Esophagus muscularis mucosa (tissue), 4 donors: Measurements from ENCODE around the gene RRH. TPM values are rescaled to one million over a fixed set of nuclear protein-coding genes. Genes with fewer than 3 reads are reported as not detected.

ENCODE experiments used
- DNase-seq: peaks from one replicate; pipeline ENCODE4 v3.0.0-alpha.2; 2017; ENCODE audit errors: extremely low spot score
- H3K27ac ChIP-seq, 4 donors: fragments of 200-600 bp; sonication (generic); replicated peaks in 1 of 4; 1 replicate in 3 of 4; 2 replicates in 1 of 4; pipeline ENCODE4 v1.5.1; 2016 to 2019; ENCODE audit warnings: mild to moderate bottlenecking in 1 of 4
- H3K27me3 ChIP-seq, 4 donors: fragments of 200-600 bp; sonication (generic); one replicate each; pipeline versions ENCODE4 v1.5.1 to v1.6.0; 2016 to 2019
- H3K36me3 ChIP-seq, 4 donors: fragments of 200-600 bp; sonication (generic); one replicate each; pipeline ENCODE4 v1.5.1; 2016 to 2019
- H3K4me1 ChIP-seq, 4 donors: fragments of 200-600 bp; sonication (generic); one replicate each; pipeline ENCODE4 v1.5.1; 2016 to 2019
- H3K4me3 ChIP-seq, 4 donors: fragments of 200-600 bp; sonication (generic); 1 replicate in 2 of 4; 2 replicates in 2 of 4; pipeline ENCODE4 v1.5.1; 2016 to 2019; ENCODE audit warnings: mild to moderate bottlenecking in 4 of 4, moderate library complexity in 1 of 4
- H3K9me3 ChIP-seq, 4 donors: fragments of 200-600 bp; sonication (generic); 1 replicate in 3 of 4; 2 replicates in 1 of 4; pipeline ENCODE4 v1.5.1; 2016 to 2019
- CTCF ChIP-seq, 3 experiments: fragments of 200-600 bp in 2 of 3; fragments of 450-650 bp in 1 of 3; sonication (generic) in 2 of 3; IDR thresholded peaks; one replicate each; pipeline ENCODE4 v1.5.1; 2017 to 2019; ENCODE audit warnings: antibody characterized with exemption in 3 of 3, mild to moderate bottlenecking in 2 of 3, moderate library complexity in 1 of 3
- EP300 ChIP-seq: sonication (generic); formaldehyde crosslinking; IDR thresholded peaks from one replicate; pipeline ENCODE4 v1.6.1; 2017; ENCODE audit warnings: antibody characterized with exemption
- POLR2A ChIP-seq: fragments of 450-650 bp; IDR thresholded peaks from one replicate; pipeline ENCODE4 v1.6.1; 2017; ENCODE audit warnings: antibody characterized with exemption, moderate library complexity, mild to moderate bottlenecking, low read depth
- POLR2AphosphoS5 ChIP-seq, 2 donors: sonication (generic); formaldehyde crosslinking; IDR thresholded peaks; one replicate each; pipeline ENCODE4 v1.6.1; 2017; ENCODE audit warnings: antibody characterized with exemption in 2 of 2
- WGBS: methylation state at CpG from one replicate; pipeline ENCODE4 v1.1.5; 2018; 5-methylcytosine and 5-hydroxymethylcytosine counted together
- intact Hi-C: fragments of 100-400 bp; cut with DNase I; formaldehyde crosslinking; loops from one replicate; pipeline ENCODE4 v1.15.1; 2023
- total RNA-seq, 4 donors: library from RNA; depleted of rRNA; stranded (reverse); fragments of >200 nt; gene quantifications; one replicate each; pipeline versions ENCODE4 v1.1.0 to v1.2.1, GENCODE V29; 2016

The RRH gene
- total RNA-seq, 4 donors from 2014 or later: not detected

GRCh38 chr4:109879636-109880314 lies 52.0 kb downstream of the RRH start:
- H3K9me3 ChIP-seq: no peaks in the 10 kb centered on the region
- no peak overlapping the region for H3K4me3 ChIP-seq
- H3K27me3 ChIP-seq: no peaks in the 10 kb centered on the region
- H3K4me1 ChIP-seq: no peaks in the 10 kb centered on the region
- 94% methylated on average over 5 of the region's 7 CpGs for WGBS
- no peak overlapping the region for H3K27ac ChIP-seq
- intact Hi-C loops: no loop called here
- H3K36me3 ChIP-seq: no peaks in the 10 kb centered on the region
- DNase-seq: no peak
- TF ChIP-seq EP300 (no peak), CTCF (IDR thresholded peaks at IDR 0.05) (no peak), POLR2A (no peak), POLR2AphosphoS5 (IDR thresholded peaks at IDR 0.05) (no peak)

GRCh38 chr4:109886303-109886702 lies 58.5 kb downstream of the RRH start:
- H3K27ac ChIP-seq: no peak overlapping the region
- intact Hi-C loops: no loop called here
- DNase-seq: no peak
- no peaks in the 10 kb centered on the region for H3K36me3 ChIP-seq
- H3K27me3 ChIP-seq: no peaks in the 10 kb centered on the region
- H3K4me1 ChIP-seq: no peaks in the 10 kb centered on the region
- TF ChIP-seq POLR2AphosphoS5 (IDR thresholded peaks at IDR 0.05) (no peak), POLR2A (no peak), CTCF (IDR thresholded peaks at IDR 0.05) (no peak), EP300 (no peak)
- H3K4me3 ChIP-seq: no peak overlapping the region
- no peaks in the 10 kb centered on the region for H3K9me3 ChIP-seq

- no peaks in the 10 kb centered on the region for H3K9me3 ChIP-seq
- H3K4me3 ChIP-seq: no peak overlapping the region
- TF ChIP-seq CTCF (IDR thresholded peaks at IDR 0.05) (no peak), POLR2AphosphoS5 (IDR thresholded peaks at IDR 0.05) (no peak), EP300 (no peak), POLR2A (no peak)
- H3K4me1 ChIP-seq: no peaks in the 10 kb centered on the region
- intact Hi-C loops: no loop called here
- no peaks in the 10 kb centered on the region for H3K27me3 ChIP-seq
- no peak overlapping the region for H3K27ac ChIP-seq
- no peaks in the 10 kb centered on the region for H3K36me3 ChIP-seq
- WGBS: 53% methylated on average over 6 of the region's 6 CpGs
- no peak for DNase-seq
Measured at GRCh38 chr4:109887071-109887470, 59.3 kb downstream of the RRH start.

- DNase-seq: no peak
- H3K9me3 ChIP-seq: no peaks in the 10 kb centered on the region
- H3K4me1 ChIP-seq: no peaks in the 10 kb centered on the region
- TF ChIP-seq POLR2A: no peak
- no peak for TF ChIP-seq EP300
- no peak for TF ChIP-seq POLR2AphosphoS5 (IDR thresholded peaks at IDR 0.05)
- no peak for TF ChIP-seq CTCF (IDR thresholded peaks at IDR 0.05)
- H3K36me3 ChIP-seq: no peaks in the 10 kb centered on the region
- no peak overlapping the region for H3K27ac ChIP-seq
- no peak overlapping the region for H3K4me3 ChIP-seq
- no peaks in the 10 kb centered on the region for H3K27me3 ChIP-seq
- intact Hi-C loops: no loop called here
Measured at GRCh38 chr4:109890076-109890475, 62.3 kb downstream of the RRH start.

Other genes starting within 250 kb of the RRH start
- 10 to 100 TPM; 16.3 to 26.8 (median 19.2) TPM for gene CASP6, start 124.5 kb upstream of the RRH start, total RNA-seq
- gene PLA2G12A, start 97.9 kb upstream of the RRH start, total RNA-seq: 10 to 100 TPM; 18.8 to 24.5 (median 23.4) TPM
- 10 to 100 TPM in 1 of 4 donors, 1 to 10 TPM in 3; 8.7 to 10.6 (median 9.9) TPM for gene CFI, start 26.0 kb upstream of the RRH start, total RNA-seq
- gene GAR1, start 12.2 kb upstream of the RRH start, total RNA-seq: 1 to 10 TPM; 6.2 to 9.1 (median 7.7) TPM
- under 1 TPM; under 0.01 to 0.39 (median 0.14) TPM for gene LRIT3, start 20.1 kb downstream of the RRH start, total RNA-seq
- 1 to 10 TPM in 3 of 4 donors, under 1 TPM in 1; 0.75 to 3.6 (median 2.2) TPM for gene EGF, start 84.9 kb downstream of the RRH start, total RNA-seq